ENCODE results near the gene LRRC7. TPM values are rescaled to one million over a fixed set of nuclear protein-coding genes. Genes with fewer than 3 reads are reported as not detected.

LRRC7 gene
- total and polyA plus RNA-seq, 2 experiments from 2014 or later: 1.2 TPM; not detected in 1

- DNase-seq (ENCODE audit: low spot score) (no peak), ATAC-seq (no peak)
- no peaks in the 10 kb centered on the region for H3K79me2 ChIP-seq (replicated peaks; ENCODE audit: insufficient read depth)
- no peak overlapping the region for H3K4me2 ChIP-seq
- no peaks in the 10 kb centered on the region for H3K9me2 ChIP-seq (ENCODE audit: insufficient read depth)
- H3K27ac ChIP-seq (ENCODE audit: low read depth): no peak overlapping the region
- no peaks in the 10 kb centered on the region for H3K27me3 ChIP-seq (ENCODE audit: insufficient read depth)
- no peak overlapping the region for H3K27ac Mint-ChIP-seq
- H3F3A ChIP-seq (replicated peaks; ENCODE audit: low read depth): no peaks in the 10 kb centered on the region
- no peaks in the 10 kb centered on the region for H3K4me1 ChIP-seq (ENCODE audit: insufficient read depth)
- no peak overlapping the region for H2AFZ ChIP-seq
- no peaks in the 10 kb centered on the region for H4K20me1 ChIP-seq (replicated peaks; ENCODE audit: insufficient read depth)
- no peaks in the 10 kb centered on the region for H3K9me3 Mint-ChIP-seq
- no peaks in the 10 kb centered on the region for H3K27me3 Mint-ChIP-seq (ENCODE audit: insufficient read depth, low read depth, poor library complexity)
- TF ChIP-seq ETS1 (IDR thresholded peaks at IDR 0.05) (no peak), EZH2 (IDR thresholded peaks at IDR 0.05; ENCODE audit: low read depth, unreplicated experiment) (no peak), JUNB (IDR thresholded peaks at IDR 0.05; ENCODE audit: unreplicated experiment) (no peak), ZNF331 (CRISPR knock-in tag; IDR thresholded peaks at IDR 0.05; ENCODE audit: low read depth) (no peak), REST (IDR thresholded peaks at IDR 0.05; ENCODE audit: unreplicated experiment) (no peak), NANOG (IDR thresholded peaks at IDR 0.05; ENCODE audit: borderline replicate concordance) (no peak), POLR2AphosphoS5 (IDR thresholded peaks at IDR 0.05; ENCODE audit: low read depth) (no peak), ZNF462 (CRISPR knock-in tag; IDR thresholded peaks at IDR 0.05) (no peak), CTCF (conservative IDR thresholded peaks at IDR 0.05; ENCODE audit: low read depth in 2 of 2) (no peak), STAT1 (IDR thresholded peaks at IDR 0.05; ENCODE audit: unreplicated experiment) (no peak), EZH2phosphoT487 (IDR thresholded peaks at IDR 0.05; ENCODE audit: unreplicated experiment) (no peak), ZNF114 (CRISPR knock-in tag; IDR thresholded peaks at IDR 0.05) (no peak), CREB1 (CRISPR knock-in tag; IDR thresholded peaks at IDR 0.05; ENCODE audit: low read depth) (no peak)
- no peaks in the 10 kb centered on the region for H3K36me3 Mint-ChIP-seq (ENCODE audit: low read depth)
- no peaks in the 10 kb centered on the region for H3K36me3 ChIP-seq (ENCODE audit: insufficient read depth)
- no peaks in the 10 kb centered on the region for H3K4me1 Mint-ChIP-seq
- H3K4me3 ChIP-seq: no peak overlapping the region
- no peak overlapping the region for H3K4me3 Mint-ChIP-seq
Observed at GRCh38 chr1:70083519-70083918, 515.8 kb downstream of the LRRC7 start.
